ENCODE results near the gene VIT. TPM values are rescaled to one million over a fixed set of nuclear protein-coding genes. Genes with fewer than 3 reads are reported as not detected.
"Not testable (repeated sequence)": the region's sequence is repeated elsewhere in the genome, so short reads cannot be mapped to it uniquely, and the experiment has no call there.

The VIT gene
- polyA plus RNA-seq, 3 donors: 0.09 to 0.23 TPM; not detected in 1

DNA sequence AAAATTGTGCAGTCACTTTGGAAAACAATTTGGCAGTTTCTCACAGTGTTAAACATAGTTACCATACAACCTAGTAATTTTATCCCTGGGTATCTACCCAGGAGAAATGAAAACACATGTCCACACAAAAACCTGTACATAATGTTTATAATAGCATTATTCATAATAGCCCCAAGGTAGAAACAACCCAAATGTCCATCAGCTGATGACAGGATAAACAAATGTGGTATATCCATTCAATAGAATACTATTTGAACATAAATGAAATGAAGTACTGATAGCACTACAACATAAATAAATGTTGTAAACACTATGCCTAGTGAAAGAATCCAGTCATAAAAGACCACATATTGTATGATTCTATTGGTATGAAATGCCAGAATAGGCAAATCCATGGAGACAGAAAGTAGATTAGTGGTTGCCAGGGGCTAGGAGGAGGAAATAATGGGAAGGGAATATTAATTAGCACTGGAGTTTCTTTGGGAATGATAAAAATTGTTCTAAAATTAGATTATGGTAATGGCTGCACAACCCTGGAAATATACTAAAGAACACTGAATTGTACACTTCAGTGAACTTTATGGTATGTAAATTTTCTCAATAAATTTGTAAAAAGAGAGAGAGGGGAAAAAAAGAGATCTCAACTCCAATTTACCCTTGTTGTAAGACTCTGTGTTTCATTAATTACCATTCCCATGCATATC lies 20.8 kb upstream of the VIT start:
- no peak for DNase-seq (ENCODE audit: extremely low read depth in 1 of 11, low read depth in 9 of 11, low spot score in 4 of 11)

GRCh38 chr2:36676364-36676763 lies 20.1 kb upstream of the VIT start:
- no peak for DNase-seq (ENCODE audit: extremely low read depth in 1 of 11, low read depth in 9 of 11, low spot score in 4 of 11)

DNA sequence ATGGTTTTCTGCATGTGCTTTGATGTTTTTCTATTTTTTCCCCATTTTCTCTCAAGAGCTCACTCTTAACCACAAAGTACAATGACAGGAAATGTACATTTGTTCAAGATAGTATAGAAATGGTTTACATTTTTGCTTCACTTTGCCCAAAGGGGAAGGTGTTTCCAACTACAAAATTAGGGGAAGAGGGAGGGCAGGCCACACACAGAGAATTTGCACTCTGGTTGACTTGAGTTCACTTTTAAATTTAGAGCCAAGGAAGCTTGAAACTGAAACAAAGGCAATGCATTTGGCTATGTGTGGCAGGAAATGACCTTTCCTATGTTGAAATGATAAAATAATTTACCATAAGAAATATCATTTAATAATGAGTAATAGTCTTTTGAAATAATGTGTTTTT lies 19.1 kb upstream of the VIT start:
- no peak for DNase-seq (ENCODE audit: extremely low read depth in 1 of 11, low read depth in 9 of 11, low spot score in 4 of 11)

DNA sequence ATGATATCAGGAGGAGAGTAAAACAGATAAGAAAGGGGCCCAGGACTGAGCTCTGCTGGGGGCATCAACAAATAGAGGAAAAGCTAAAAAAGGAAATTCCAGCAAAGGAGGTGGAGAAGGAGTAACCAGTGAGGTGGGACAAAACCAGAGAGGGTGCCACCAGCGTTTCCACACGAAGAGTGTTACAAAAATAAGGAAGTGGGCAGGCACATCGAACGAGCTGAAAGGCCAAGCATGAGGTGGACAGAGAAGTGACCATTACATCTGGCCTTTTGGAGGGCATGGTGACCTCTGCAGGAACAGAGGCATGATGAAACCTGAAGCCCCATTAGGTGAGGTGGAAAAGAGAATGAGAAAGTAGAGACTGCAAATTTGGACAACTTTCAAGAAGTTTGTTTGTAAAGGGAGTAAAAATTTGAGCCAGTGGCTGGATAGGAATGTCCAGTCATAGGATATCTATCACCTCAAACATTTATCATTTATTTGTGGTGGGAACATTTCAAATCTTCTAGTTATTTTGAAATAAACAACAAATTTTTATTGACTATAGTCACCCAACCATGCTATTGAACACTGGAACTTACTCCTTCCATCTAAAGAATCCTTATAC lies 18.4 kb upstream of the VIT start:
- DNase-seq (ENCODE audit: extremely low read depth in 1 of 11, low read depth in 9 of 11, low spot score in 4 of 11): no peak

GRCh38 chr2:36678856-36679255 lies 17.7 kb upstream of the VIT start:
- no peak for DNase-seq (ENCODE audit: extremely low read depth in 1 of 11, low read depth in 9 of 11, low spot score in 4 of 11)

GRCh38 chr2:36680012-36680411 lies 16.5 kb upstream of the VIT start:
- no peak for DNase-seq (ENCODE audit: extremely low read depth in 1 of 11, low read depth in 9 of 11, low spot score in 4 of 11)

DNA sequence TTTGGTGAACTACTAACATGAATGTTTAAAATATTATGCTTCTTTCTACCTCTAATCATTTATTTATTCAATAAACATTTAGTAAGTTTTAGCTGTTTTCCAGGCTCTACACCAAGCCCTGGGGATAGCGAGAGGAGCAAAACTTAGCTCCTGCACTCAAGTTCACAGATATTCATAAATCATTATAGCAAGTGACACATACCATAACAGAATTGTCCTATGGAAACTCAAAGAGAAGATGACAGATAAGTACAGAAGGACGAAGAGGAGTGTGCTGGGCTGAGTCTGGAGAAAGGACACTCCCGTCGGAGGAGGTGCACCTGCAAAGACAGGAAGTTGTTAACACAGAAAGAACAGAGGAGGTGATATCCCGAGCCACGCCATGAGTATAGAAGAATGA lies 13.9 kb upstream of the VIT start:
- no peak for DNase-seq (ENCODE audit: extremely low read depth in 1 of 11, low read depth in 9 of 11, low spot score in 4 of 11)

GRCh38 chr2:36683002-36683401 lies 13.5 kb upstream of the VIT start:
- DNase-seq (ENCODE audit: extremely low read depth in 1 of 11, low read depth in 9 of 11, low spot score in 4 of 11): no peak

- DNase-seq (ENCODE audit: extremely low read depth in 1 of 11, low read depth in 9 of 11, low spot score in 4 of 11): not testable (repeated sequence)
These were observed 8.2 kb upstream of the VIT start for GRCh38 chr2:36688291-36688690.

DNA sequence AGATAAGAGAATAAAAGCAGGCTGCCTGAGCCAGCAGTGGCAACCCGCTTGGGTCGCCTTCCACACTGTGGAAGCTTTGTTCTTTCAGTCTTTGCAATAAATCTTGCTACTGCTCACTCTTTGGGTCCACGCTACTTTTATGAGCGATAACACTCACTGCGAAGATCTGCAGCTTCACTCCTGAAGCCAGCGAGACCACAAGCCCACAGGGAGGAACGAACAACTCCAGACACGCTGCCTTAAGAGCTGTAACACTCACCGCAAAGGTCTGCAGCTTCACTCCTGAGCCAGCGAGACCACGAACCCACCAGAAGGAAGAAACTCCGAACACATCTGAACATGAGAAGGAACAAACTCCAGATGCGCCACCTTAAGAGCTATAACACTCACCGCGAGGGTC lies 7.5 kb upstream of the VIT start:
- not testable (repeated sequence) for DNase-seq (ENCODE audit: extremely low read depth in 1 of 11, low read depth in 9 of 11, low spot score in 4 of 11)

DNA sequence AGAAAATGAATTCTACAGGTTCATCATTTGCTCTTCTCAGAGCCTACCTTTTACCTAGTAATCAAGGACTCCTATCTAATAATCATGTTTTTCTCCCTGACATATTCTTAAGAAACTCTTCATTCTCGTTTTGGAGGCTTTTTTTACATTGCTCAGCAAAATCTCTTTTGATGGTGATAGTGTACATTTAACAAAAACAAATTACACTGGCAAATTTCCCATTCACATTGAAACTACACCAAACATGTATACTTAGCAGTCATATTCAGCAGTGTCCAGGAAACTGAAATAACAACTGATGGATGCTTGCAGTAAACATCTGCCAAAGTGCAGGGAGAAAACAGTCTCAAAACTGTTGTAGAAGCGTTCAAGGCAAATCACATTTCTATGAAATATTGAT lies 4.4 kb upstream of the VIT start:
- DNase-seq (ENCODE audit: extremely low read depth in 1 of 11, low read depth in 9 of 11, low spot score in 4 of 11): no peak

- DNase-seq (ENCODE audit: extremely low read depth in 1 of 11, low read depth in 9 of 11, low spot score in 4 of 11): no peak
These were observed 2.7 kb upstream of the VIT start for GRCh38 chr2:36693825-36694224.

DNA sequence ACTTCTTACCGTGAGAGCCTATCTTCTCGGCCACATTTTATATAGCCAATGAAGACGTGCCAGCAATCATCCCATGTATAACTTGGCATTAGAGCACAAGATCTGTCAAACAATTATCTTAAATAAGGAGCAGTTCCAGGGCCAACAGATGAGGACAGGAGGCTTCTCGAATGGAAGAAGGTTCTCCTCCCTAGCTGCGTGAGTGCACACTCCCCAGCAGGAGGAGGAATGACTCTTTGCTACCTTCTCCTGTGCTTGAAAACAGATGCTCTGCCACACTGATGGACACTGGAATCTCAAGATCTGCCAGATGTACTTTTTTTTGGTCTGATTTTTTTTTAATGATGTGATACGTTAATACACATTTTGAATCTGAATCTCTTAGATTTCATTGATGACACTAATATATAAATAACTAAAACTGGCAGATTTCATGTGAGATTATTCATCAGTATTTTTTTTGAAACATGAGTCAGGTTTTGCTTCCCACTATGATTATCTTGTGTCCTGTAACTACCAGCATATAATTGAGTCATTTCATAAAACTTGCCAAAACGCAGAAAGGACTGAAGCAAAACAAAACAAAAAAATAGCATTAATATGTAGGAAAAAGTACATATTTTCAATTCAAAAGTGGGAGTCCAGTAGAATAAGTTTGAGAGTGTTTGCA lies 626 bp upstream of the VIT start:
- no peak for DNase-seq (ENCODE audit: extremely low read depth in 1 of 11, low read depth in 9 of 11, low spot score in 4 of 11)

- no peak for DNase-seq (ENCODE audit: extremely low read depth in 1 of 11, low read depth in 9 of 11, low spot score in 4 of 11)
These were observed 1.0 kb downstream of the VIT start for GRCh38 chr2:36697424-36698066.

DNA sequence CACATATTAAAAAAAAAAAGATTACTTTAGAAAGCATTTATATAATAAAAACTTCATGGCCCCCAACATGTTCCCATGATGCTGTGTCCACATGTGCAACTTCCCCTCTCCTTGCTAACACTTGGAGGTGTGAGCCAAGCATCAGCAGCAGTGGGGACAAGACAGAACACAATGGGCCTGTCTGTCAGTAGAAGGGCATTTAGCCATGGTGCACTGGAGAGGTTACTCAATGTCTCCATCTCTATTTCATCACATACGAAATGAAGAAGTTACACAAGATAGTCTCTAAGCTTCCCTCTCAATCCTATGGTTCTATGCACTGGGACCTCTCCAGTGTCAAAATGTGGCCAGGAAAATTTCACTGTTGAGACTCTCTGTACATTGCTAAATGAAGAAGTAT lies 2.5 kb downstream of the VIT start:
- no peak for DNase-seq (ENCODE audit: extremely low read depth in 1 of 11, low read depth in 9 of 11, low spot score in 4 of 11)

- no peak for DNase-seq (ENCODE audit: extremely low read depth in 1 of 11, low read depth in 9 of 11, low spot score in 4 of 11)
These were observed 3.8 kb downstream of the VIT start for GRCh38 chr2:36700311-36700710.

GRCh38 chr2:36701391-36701795 lies 4.9 kb downstream of the VIT start:
- no peak for DNase-seq (ENCODE audit: extremely low read depth in 1 of 11, low read depth in 9 of 11, low spot score in 4 of 11)

DNA sequence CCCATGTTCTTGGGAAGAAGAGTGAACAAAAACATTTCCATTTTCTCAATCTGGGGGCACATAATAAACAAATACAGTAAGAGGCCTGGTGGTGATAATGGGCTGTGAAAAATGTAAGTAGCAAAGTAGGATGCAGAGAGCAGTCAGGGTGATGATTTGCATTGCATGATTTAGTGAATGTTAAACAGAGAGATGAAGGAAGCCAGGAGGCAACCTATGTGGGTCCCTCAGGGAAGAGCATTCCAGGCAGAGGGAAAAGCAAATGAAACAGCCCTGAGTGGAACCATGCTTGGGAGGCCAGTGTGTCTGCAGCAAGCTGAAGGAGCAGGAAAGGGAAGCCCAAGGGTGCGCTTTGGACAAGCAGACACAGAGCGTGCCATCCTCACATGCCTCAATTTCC lies 5.4 kb downstream of the VIT start:
- DNase-seq (ENCODE audit: extremely low read depth in 1 of 11, low read depth in 9 of 11, low spot score in 4 of 11): no peak

- DNase-seq (ENCODE audit: extremely low read depth in 1 of 11, low read depth in 9 of 11, low spot score in 4 of 11): no peak
These were observed 6.3 kb downstream of the VIT start for GRCh38 chr2:36702781-36703180.

GRCh38 chr2:36704475-36705150 lies 8.1 kb downstream of the VIT start:
- DNase-seq (ENCODE audit: extremely low read depth in 1 of 11, low read depth in 9 of 11, low spot score in 4 of 11): no peak

All from renal cortex interstitium (tissue), 11 donors.